ENCODE measurements around the gene OR5K2. TPM values are rescaled to one million over a fixed set of nuclear protein-coding genes. Genes with fewer than 3 reads are reported as not detected.

The OR5K2 gene
- total RNA-seq, 1 donor from 2014 or later = not detected

GRCh38 chr3:98512576-98512975 is 15.1 kb downstream of the OR5K2 start:
- no peak overlapping the region for H3K4me3 Mint-ChIP-seq
- DNase-seq (ENCODE audit: low read depth, low spot score) = no peak
- no peaks in the 10 kb centered on the region for H3K9me3 Mint-ChIP-seq
- TF ChIP-seq CTCF (conservative IDR thresholded peaks at IDR 0.05) = no peak
- no peaks in the 10 kb centered on the region for H3K27me3 Mint-ChIP-seq (ENCODE audit: low read depth)
- H3K27ac Mint-ChIP-seq (ENCODE audit: unreplicated experiment) = no peak overlapping the region
- peaks cover 2% of the 10 kb centered on the region for H3K36me3 Mint-ChIP-seq (ENCODE audit: low read depth)
- no peaks in the 10 kb centered on the region for H3K4me1 Mint-ChIP-seq

GRCh38 chr3:98513091-98513511 is 15.6 kb downstream of the OR5K2 start:
- Mint-ChIP-seq H3K36me3 (ENCODE audit: low read depth) (peaks cover 2% of the 10 kb centered on the region), H3K27me3 (ENCODE audit: low read depth) (no peaks in the 10 kb centered on the region), H3K4me1 (no peaks in the 10 kb centered on the region), H3K4me3 (no peak overlapping the region), H3K27ac (ENCODE audit: unreplicated experiment) (no peak overlapping the region), H3K9me3 (no peaks in the 10 kb centered on the region)
- DNase-seq (ENCODE audit: low read depth, low spot score) = no peak
- no peak for TF ChIP-seq CTCF (conservative IDR thresholded peaks at IDR 0.05)

- H3K27me3 Mint-ChIP-seq (ENCODE audit: low read depth) = no peaks in the 10 kb centered on the region
- no peak for DNase-seq (ENCODE audit: low read depth, low spot score)
- H3K4me3 Mint-ChIP-seq = no peak overlapping the region
- H3K4me1 Mint-ChIP-seq = no peaks in the 10 kb centered on the region
- H3K9me3 Mint-ChIP-seq = no peaks in the 10 kb centered on the region
- no peak for TF ChIP-seq CTCF (conservative IDR thresholded peaks at IDR 0.05)
- peaks cover 2% of the 10 kb centered on the region for H3K36me3 Mint-ChIP-seq (ENCODE audit: low read depth)
- H3K27ac Mint-ChIP-seq (ENCODE audit: unreplicated experiment) = no peak overlapping the region
Observed at GRCh38 chr3:98513736-98514135, 16.3 kb downstream of the OR5K2 start.

- Mint-ChIP-seq H3K4me1 (peaks cover 11% of the 10 kb centered on the region), H3K4me3 (no peak overlapping the region), H3K36me3 (ENCODE audit: low read depth) (peaks cover 9% of the 10 kb centered on the region), H3K27me3 (ENCODE audit: low read depth) (no peaks in the 10 kb centered on the region), H3K9me3 (no peaks in the 10 kb centered on the region), H3K27ac (ENCODE audit: unreplicated experiment) (no peak overlapping the region)
- no peak for TF ChIP-seq CTCF (conservative IDR thresholded peaks at IDR 0.05)
- DNase-seq (ENCODE audit: low read depth, low spot score) = no peak
Observed at GRCh38 chr3:98514948-98515347, 17.5 kb downstream of the OR5K2 start.

DNA sequence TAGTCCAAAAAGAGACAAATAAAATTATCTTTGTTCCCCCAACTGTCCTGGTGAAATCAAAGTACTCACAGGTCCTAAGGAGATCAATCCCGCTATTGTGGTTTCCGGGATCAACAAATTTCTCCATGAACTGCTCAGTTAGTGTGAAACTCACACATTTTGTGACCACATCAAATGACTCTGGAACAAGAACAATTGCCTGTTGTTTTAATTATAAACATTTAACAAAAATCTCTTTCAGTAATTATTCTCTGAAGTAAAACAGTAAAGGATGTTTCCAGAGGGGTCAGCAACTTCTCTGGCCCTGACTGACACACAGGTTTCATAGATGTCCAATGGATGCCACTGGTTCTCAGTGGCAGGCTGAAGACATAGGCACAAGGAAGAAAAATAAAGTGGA is 21.3 kb downstream of the OR5K2 start:
- Mint-ChIP-seq H3K4me1 (peaks cover 39% of the 10 kb centered on the region), H3K27me3 (ENCODE audit: low read depth) (no peaks in the 10 kb centered on the region), H3K27ac (ENCODE audit: unreplicated experiment) (no peak overlapping the region), H3K36me3 (ENCODE audit: low read depth) (peaks cover 9% of the 10 kb centered on the region), H3K4me3 (peak overlapping the region; percentile 27), H3K9me3 (peaks cover 2% of the 10 kb centered on the region)
- DNase-seq (ENCODE audit: low read depth, low spot score) = no peak
- TF ChIP-seq CTCF (conservative IDR thresholded peaks at IDR 0.05) = no peak

DNA sequence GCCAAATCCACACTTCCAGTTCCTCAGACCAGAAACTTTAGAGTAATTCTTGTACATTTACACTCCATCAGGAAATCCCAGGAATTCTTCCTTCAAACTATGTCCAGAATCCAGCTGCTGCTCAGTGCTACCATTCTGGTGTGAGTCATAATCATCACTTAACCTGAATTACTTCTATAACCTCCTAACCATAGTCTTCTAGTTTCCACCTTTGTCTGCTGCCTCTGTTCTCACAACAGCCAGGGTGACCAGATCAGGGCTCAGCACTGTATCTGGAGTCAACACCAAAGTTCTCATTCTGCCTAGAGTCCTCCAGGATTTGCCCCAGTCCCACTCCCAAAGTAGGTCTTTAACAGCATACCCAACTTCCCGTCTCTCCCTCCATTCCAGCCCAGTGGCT is 21.9 kb downstream of the OR5K2 start:
- Mint-ChIP-seq H3K4me1 (peaks cover 39% of the 10 kb centered on the region), H3K27ac (ENCODE audit: unreplicated experiment) (no peak overlapping the region), H3K27me3 (ENCODE audit: low read depth) (no peaks in the 10 kb centered on the region), H3K36me3 (ENCODE audit: low read depth) (peaks cover 9% of the 10 kb centered on the region), H3K4me3 (peak overlapping the region; percentile 33), H3K9me3 (peaks cover 2% of the 10 kb centered on the region)
- no peak for DNase-seq (ENCODE audit: low read depth, low spot score)
- no peak for TF ChIP-seq CTCF (conservative IDR thresholded peaks at IDR 0.05)
